ENCODE results near the gene DIPK1B.

The DIPK1B gene

GRCh38 chr9:136670576-136671253, 41.7 kb upstream of the DIPK1B start:
- DNase-seq (ENCODE audit: low spot score), result no peak
- no peaks in the 10 kb centered on the region for H3K36me3 Mint-ChIP-seq (ENCODE audit: low read depth)
- no peak overlapping the region for H3K4me3 Mint-ChIP-seq
- H3K27me3 Mint-ChIP-seq (ENCODE audit: low read depth), result peaks cover 6% of the 10 kb centered on the region
- no peaks in the 10 kb centered on the region for H3K9me3 Mint-ChIP-seq
- no peak overlapping the region for H3K27ac Mint-ChIP-seq
- H3K4me1 Mint-ChIP-seq (ENCODE audit: low read depth), result no peaks in the 10 kb centered on the region

- Mint-ChIP-seq H3K9me3 (no peaks in the 10 kb centered on the region), H3K36me3 (ENCODE audit: low read depth) (no peaks in the 10 kb centered on the region), H3K27me3 (ENCODE audit: low read depth) (peaks cover 6% of the 10 kb centered on the region), H3K27ac (no peak overlapping the region), H3K4me3 (no peak overlapping the region), H3K4me1 (ENCODE audit: low read depth) (no peaks in the 10 kb centered on the region)
- no peak for DNase-seq (ENCODE audit: low spot score)
These were observed 41.1 kb upstream of the DIPK1B start for GRCh38 chr9:136671254-136671614.

- Mint-ChIP-seq H3K4me1 (ENCODE audit: low read depth) (no peaks in the 10 kb centered on the region), H3K9me3 (no peaks in the 10 kb centered on the region), H3K27ac (no peak overlapping the region), H3K36me3 (ENCODE audit: low read depth) (no peaks in the 10 kb centered on the region), H3K27me3 (ENCODE audit: low read depth) (peaks cover 3% of the 10 kb centered on the region), H3K4me3 (no peak overlapping the region)
- DNase-seq (ENCODE audit: low spot score), result peak; percentile 26
These were observed 40.5 kb upstream of the DIPK1B start for GRCh38 chr9:136671646-136672430.

GRCh38 chr9:136672431-136673087, 39.8 kb upstream of the DIPK1B start:
- peaks cover 3% of the 10 kb centered on the region for H3K27me3 Mint-ChIP-seq (ENCODE audit: low read depth)
- DNase-seq (ENCODE audit: low spot score), result no peak
- no peak overlapping the region for H3K27ac Mint-ChIP-seq

GRCh38 chr9:136673088-136673974, 39.0 kb upstream of the DIPK1B start:
- no peak overlapping the region for H3K4me3 Mint-ChIP-seq
- H3K27ac Mint-ChIP-seq, result no peak overlapping the region
- no peak for DNase-seq (ENCODE audit: low spot score)
- H3K36me3 Mint-ChIP-seq (ENCODE audit: low read depth), result no peaks in the 10 kb centered on the region
- no peaks in the 10 kb centered on the region for H3K4me1 Mint-ChIP-seq (ENCODE audit: low read depth)
- no peaks in the 10 kb centered on the region for H3K9me3 Mint-ChIP-seq
- H3K27me3 Mint-ChIP-seq (ENCODE audit: low read depth), result peaks cover 3% of the 10 kb centered on the region

More at GRCh38 chr9:136672431-136673087, 39.8 kb upstream of the DIPK1B start:
- Mint-ChIP-seq H3K4me3 (no peak overlapping the region), H3K36me3 (ENCODE audit: low read depth) (no peaks in the 10 kb centered on the region), H3K4me1 (ENCODE audit: low read depth) (no peaks in the 10 kb centered on the region), H3K9me3 (no peaks in the 10 kb centered on the region)

GRCh38 chr9:136673975-136674785, 38.2 kb upstream of the DIPK1B start:
- Mint-ChIP-seq H3K9me3 (no peaks in the 10 kb centered on the region), H3K27me3 (ENCODE audit: low read depth) (no peaks in the 10 kb centered on the region), H3K4me3 (no peak overlapping the region), H3K27ac (no peak overlapping the region), H3K4me1 (ENCODE audit: low read depth) (no peaks in the 10 kb centered on the region), H3K36me3 (ENCODE audit: low read depth) (no peaks in the 10 kb centered on the region)
- DNase-seq (ENCODE audit: low spot score), result no peak

GRCh38 chr9:136674786-136675349, 37.5 kb upstream of the DIPK1B start:
- no peaks in the 10 kb centered on the region for H3K36me3 Mint-ChIP-seq (ENCODE audit: low read depth)
- H3K27ac Mint-ChIP-seq, result no peak overlapping the region
- H3K9me3 Mint-ChIP-seq, result no peaks in the 10 kb centered on the region
- no peaks in the 10 kb centered on the region for H3K27me3 Mint-ChIP-seq (ENCODE audit: low read depth)
- no peak overlapping the region for H3K4me3 Mint-ChIP-seq
- no peaks in the 10 kb centered on the region for H3K4me1 Mint-ChIP-seq (ENCODE audit: low read depth)
- DNase-seq (ENCODE audit: low spot score), result no peak

GRCh38 chr9:136675477-136676296, 36.7 kb upstream of the DIPK1B start:
- DNase-seq (ENCODE audit: low spot score), result no peak
- Mint-ChIP-seq H3K27ac (no peak overlapping the region), H3K4me3 (no peak overlapping the region), H3K36me3 (ENCODE audit: low read depth) (no peaks in the 10 kb centered on the region), H3K27me3 (ENCODE audit: low read depth) (no peaks in the 10 kb centered on the region), H3K9me3 (no peaks in the 10 kb centered on the region), H3K4me1 (ENCODE audit: low read depth) (no peaks in the 10 kb centered on the region)

- no peak overlapping the region for H3K27ac Mint-ChIP-seq
These were observed 36.0 kb upstream of the DIPK1B start for GRCh38 chr9:136676297-136676794.

GRCh38 chr9:136676920-136677686, 35.3 kb upstream of the DIPK1B start:
- DNase-seq (ENCODE audit: low spot score), result no peak
- no peak overlapping the region for H3K4me3 Mint-ChIP-seq
- H3K27me3 Mint-ChIP-seq (ENCODE audit: low read depth), result no peaks in the 10 kb centered on the region
- H3K36me3 Mint-ChIP-seq (ENCODE audit: low read depth), result no peaks in the 10 kb centered on the region
- no peak overlapping the region for H3K27ac Mint-ChIP-seq
- H3K9me3 Mint-ChIP-seq, result no peaks in the 10 kb centered on the region
- H3K4me1 Mint-ChIP-seq (ENCODE audit: low read depth), result no peaks in the 10 kb centered on the region

More at GRCh38 chr9:136676297-136676794, 36.0 kb upstream of the DIPK1B start:
- no peak overlapping the region for H3K4me3 Mint-ChIP-seq
- no peaks in the 10 kb centered on the region for H3K27me3 Mint-ChIP-seq (ENCODE audit: low read depth)
- no peaks in the 10 kb centered on the region for H3K36me3 Mint-ChIP-seq (ENCODE audit: low read depth)
- DNase-seq (ENCODE audit: low spot score), result no peak
- no peaks in the 10 kb centered on the region for H3K4me1 Mint-ChIP-seq (ENCODE audit: low read depth)
- no peaks in the 10 kb centered on the region for H3K9me3 Mint-ChIP-seq

- Mint-ChIP-seq H3K36me3 (ENCODE audit: low read depth) (no peaks in the 10 kb centered on the region), H3K4me3 (no peak overlapping the region), H3K9me3 (no peaks in the 10 kb centered on the region), H3K4me1 (ENCODE audit: low read depth) (no peaks in the 10 kb centered on the region), H3K27ac (no peak overlapping the region), H3K27me3 (ENCODE audit: low read depth) (no peaks in the 10 kb centered on the region)
- DNase-seq (ENCODE audit: low spot score), result no peak
These were observed 34.3 kb upstream of the DIPK1B start for GRCh38 chr9:136678034-136678433.

Measured in T-helper 2 cell treated with Interferon-gamma antibody and Interleukin-4, amounts not matched to agents 5 μg/mL and 100 μg/mL, for 36 hours (primary cell).